GM08714 (cell line): ENCODE data around the gene NOL7.
A peak's percentile ranks its signal among the peaks of the same experiment; 100 is the strongest.

Source experiments
- H3K4me3 ChIP-seq: fragments of 200-500 bp; sonication (Bioruptor generic); 2 replicates; pipeline ENCODE4 v1.5.1; 2014; ENCODE audit warnings: mild to moderate bottlenecking, low read length, inconsistent platforms
- ZNF274 ChIP-seq: IDR thresholded peaks from 2 replicates; pipeline ENCODE4 v1.6.1; 2012; ENCODE audit warnings: mild to moderate bottlenecking, low read depth, low read length

NOL7 gene

DNA sequence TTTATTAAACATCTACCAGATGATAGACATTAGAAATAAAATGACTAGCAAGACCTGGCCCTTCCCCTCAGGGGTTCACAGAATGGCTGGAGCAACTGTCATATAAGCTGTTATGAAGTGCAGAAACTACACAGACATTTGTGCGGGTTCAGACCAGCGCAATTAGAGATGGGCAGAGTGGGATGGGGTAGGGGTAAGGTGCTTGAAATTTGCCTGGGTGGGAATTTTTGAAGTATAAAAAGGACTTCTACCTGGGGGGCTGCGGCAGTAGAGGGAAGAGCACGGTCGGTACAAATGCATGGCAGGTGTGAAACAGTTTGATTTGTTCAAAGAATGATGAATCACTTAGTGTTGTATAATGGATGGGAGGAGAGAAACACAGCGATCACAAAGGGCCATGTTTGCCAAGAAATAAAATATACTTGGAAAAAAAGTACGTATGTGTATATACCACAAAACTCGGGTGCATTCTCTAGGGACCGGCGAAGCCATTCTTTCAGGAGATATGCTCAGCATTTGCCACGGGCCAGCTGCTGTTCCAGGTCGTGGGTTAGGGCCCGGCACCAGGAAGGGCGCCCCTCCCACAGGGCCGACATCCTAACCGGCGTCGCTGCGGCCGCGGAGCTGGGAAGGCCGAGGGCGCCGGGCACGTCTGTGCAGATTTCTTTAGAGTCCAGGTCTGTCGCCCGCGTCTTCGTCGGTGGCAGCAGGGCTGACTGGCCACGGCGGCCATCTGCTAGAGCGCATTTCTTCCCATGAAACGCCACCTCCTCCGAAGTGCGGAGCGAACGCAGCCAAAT is 809 bp upstream of the NOL7 start:
- H3K4me3 ChIP-seq, result peak overlapping the region; percentile 93
- TF ChIP-seq ZNF274, result no peak

DNA sequence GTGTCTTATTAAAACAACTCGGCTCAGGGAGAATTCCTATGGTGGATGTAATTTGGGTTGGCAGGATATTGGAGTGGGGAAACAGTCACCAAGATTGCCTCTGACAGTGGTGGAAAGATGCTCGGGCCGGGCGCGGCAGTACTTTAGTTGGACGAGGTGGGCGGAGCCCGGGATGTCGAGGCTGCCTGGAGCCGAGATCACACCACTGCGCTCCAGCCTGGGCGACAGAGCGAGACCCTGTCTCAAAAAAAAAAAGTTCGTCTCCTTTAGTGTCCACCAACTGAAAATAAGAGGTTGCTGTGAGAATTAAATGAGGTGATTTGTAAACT is 621 bp downstream of the NOL7 start:
- TF ChIP-seq ZNF274, result no peak
- peak overlapping the region; percentile 93 for H3K4me3 ChIP-seq

DNA sequence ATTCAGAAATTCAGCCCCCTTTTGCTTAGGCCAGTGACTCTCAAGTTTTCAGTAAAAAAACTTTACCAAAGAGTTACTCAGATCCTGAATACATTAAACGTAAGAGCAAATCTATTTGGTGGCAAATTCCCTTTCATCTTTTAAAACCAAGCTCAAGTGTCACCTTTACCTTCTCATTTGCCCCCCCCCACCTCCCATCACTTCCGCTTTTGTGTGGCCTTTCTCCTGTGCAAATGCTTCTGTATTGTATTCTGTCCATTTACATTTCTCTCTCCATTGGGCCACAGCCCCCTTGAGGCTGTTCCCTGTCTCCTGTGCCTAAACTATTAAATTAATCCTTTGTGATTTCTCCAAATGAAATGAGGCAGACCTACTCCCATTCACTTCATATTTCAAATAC is 1.9 kb downstream of the NOL7 start:
- TF ChIP-seq ZNF274, result no peak
- no peak overlapping the region for H3K4me3 ChIP-seq

DNA sequence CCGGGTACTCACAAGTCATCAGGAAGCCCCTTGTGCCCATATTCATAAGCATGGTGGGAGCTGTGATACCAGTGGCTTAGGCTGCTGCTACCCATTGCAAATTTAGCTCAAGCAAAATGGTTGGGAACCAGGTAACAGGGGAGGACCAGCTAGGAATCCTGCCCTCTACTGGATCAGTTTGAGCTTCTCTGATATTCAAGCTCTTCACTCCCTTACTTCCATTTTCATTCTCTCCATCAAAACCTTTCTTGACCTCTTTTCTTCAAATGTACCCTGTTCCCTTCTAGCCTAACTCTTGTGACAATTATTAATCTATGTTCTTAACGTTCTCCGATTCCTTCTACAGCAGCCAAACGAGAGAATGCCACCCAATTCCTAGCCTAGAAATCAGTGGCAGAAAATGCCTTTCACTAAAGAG is 9.7 kb downstream of the NOL7 start:
- TF ChIP-seq ZNF274, result no peak
- H3K4me3 ChIP-seq, result no peak overlapping the region

DNA sequence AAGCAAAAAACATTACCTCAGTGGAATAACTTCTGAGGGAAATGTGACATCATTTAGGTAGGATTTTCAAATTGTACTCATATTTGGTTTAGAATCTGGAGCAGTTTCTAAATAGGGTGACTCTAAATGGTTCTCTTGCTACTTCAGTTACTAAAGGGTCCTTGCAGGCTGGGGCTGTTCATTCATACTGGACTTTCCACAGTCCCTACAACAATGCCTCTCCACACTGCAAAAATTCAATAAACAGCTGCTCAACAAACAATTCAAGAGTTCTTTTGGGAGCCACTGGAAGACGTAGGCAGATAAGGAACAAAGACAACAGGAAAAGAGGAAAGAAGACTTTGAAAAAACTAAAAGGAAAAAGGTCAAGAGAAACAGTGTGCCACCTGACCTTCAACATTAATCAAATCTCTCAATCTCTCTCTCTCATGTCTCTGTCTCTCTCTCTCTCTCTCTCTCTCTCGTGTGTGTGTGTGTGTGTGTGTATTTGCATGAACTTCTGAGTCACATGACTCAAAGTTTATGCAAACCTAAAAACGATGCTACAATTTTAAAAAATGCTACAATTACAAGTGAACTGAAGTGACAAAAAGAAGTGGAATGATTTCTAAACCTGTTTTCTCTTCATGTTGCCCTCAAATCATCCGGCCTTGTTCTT is 14.5 kb downstream of the NOL7 start:
- no peak overlapping the region for H3K4me3 ChIP-seq
- no peak for TF ChIP-seq ZNF274

DNA sequence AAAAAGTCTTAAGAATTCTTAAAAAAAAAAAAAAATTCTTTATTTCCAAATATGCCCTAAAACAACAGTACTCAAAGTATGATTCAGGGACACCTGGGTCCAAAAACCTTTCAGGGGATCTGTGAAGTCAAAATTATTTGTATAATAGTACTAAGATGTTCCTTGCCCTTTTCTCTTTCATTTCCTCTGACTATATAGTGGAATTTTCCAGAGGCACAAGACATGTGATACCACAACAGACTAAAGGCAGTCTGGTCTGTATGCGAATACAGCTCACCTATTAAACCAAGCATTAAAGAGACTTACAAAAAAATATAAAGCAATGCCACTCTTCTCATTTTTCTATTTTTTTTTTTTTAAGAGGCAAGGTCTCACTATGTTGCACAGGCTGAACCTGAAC is 15.4 kb downstream of the NOL7 start:
- no peak overlapping the region for H3K4me3 ChIP-seq
- no peak for TF ChIP-seq ZNF274

DNA sequence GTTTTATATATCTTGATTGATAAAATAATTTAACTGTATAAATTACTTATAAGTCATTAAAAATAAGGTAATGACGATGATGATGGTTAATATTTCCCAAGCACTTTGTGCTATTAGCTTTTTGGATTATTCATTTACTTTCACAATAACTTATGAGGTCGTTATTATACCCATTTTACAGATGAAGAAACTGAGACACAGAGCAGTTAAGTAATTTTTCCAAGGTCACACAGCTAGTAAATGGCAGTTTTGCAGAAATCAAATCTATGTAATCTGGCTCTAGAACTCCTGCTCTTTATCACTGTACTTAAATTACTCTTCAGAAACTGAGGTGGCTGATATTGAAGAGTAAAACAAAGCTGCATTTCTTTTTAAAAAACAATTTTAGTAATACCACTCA is 18.2 kb downstream of the NOL7 start:
- no peak for TF ChIP-seq ZNF274
- no peak overlapping the region for H3K4me3 ChIP-seq

DNA sequence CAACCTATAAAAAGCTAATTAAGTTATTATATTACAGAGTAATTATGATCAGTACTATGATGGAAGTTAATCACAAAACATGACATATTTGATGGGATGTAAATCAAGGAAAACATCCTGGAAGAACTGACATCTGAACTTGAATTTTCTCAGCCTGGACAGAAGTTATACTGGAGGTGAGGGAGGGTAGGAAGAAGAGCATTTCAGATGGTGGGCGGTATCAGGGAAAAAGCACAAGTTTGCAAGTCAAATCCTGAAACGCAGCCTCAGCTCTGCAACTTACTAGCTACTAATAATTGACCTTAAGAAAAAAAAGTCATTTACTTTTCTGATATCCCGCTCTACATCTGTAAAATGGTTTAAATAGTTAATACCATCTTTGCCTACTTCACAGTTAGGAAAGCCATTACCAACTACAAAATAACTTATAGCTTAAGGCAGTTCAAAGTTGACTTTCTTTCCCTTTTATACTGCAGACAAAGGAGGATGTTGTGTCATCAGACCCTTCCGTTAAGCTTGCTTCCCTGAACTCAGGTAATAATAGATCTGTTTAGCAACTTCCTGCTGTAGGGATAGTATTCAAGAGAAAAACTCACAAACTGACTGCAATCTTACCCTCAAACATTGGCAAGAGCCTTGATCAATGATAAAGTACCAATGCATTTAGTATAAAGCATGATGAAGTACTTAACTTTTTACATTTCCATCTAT is 21.0 kb downstream of the NOL7 start:
- H3K4me3 ChIP-seq, result no peak overlapping the region
- TF ChIP-seq ZNF274, result no peak

DNA sequence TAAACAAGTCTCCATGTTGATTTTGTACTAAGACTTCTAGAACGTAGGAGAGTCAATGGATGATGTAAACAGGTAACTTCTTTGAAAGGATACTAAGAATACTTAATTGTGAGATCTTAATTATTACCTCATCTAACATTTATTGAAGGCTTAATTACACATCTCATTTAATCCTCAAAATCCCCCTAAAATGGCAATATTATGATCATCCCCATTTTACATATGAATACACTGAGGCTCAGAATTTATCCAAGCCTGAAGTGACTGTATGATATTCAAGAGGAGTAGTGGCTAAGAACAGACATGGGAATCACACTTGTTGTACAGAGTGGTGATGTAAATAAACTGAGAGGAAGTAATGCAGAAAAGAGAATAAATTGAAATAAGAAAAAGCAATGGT is 22.9 kb downstream of the NOL7 start:
- H3K4me3 ChIP-seq, result no peak overlapping the region
- TF ChIP-seq ZNF274, result no peak

DNA sequence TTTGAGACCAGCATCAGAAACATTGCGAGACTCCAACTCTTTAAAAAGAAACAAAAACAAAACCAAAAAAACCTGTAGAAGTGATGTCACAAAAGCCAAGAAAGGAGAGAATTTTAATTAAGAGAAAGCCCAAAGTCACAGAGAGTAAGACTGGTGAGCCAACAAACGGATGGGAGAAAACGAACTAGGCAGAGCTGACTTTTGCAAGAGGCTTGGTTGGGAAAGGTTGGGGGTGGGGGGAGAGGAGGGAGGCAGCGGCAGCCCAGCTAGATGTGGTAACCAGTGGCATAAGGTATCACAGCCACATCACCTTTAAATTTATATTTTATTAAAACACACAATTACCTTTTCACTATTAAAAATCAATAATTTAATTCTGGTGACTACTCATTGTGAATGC is 23.5 kb downstream of the NOL7 start:
- no peak overlapping the region for H3K4me3 ChIP-seq

DNA sequence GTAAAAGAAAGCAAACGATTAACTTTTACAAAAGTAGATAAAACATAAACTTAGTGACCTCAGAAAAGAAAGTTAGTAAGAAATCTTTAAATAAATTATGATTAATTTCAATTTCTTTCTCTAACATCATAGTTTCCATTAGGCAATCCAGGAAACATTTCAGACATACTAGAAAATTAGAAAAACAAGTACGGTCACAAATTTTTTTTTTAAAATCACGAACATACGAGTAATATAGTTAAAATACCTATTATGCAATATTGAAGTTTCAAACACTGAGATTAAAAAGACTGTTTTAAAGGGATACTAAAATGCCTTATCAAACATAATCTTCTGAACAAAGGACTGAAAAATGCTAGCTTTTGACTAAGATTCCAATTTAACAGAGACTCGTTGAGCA is 26.2 kb downstream of the NOL7 start:
- no peak for TF ChIP-seq ZNF274
- H3K4me3 ChIP-seq, result no peak overlapping the region

More for the DNA sequence above, 23.5 kb downstream of the NOL7 start:
- no peak for TF ChIP-seq ZNF274

DNA sequence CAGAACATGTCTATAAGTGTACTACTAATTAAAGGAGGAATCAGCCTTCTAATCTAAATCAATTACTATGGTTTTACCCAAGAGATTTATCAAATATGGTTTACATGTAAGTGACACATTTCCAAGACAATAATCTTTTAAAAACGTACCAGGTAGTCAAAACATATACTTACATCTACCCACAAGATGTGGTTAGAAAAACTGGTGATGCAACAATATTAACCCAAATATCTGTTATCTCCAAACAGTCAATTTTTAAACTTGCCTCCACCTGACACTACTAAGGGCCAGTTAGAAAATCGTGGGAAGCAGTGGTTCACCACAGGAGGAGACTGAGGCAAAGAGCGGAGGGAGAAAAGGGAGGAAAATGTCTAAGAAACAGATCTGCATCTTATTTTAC is 28.0 kb downstream of the NOL7 start:
- TF ChIP-seq ZNF274, result no peak
- no peak overlapping the region for H3K4me3 ChIP-seq

DNA sequence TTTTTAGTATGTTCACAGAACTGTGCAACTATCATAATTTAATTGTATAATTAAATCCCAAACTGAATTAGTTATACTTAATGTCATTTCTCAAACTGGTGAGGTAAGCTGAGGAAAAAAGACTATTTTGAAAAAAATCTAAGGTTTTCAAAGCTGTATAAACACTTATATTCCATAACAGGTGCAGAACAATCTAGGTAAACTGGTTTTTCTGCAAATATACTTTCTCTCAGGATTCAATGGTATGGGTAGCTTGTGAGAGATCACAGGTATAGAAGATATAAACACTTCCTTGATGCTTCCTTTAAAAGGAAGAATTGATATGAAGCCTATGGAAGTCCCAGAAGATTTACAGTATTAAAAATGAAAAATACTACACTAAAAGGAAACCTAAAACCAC is 33.7 kb downstream of the NOL7 start:
- no peak for TF ChIP-seq ZNF274

DNA sequence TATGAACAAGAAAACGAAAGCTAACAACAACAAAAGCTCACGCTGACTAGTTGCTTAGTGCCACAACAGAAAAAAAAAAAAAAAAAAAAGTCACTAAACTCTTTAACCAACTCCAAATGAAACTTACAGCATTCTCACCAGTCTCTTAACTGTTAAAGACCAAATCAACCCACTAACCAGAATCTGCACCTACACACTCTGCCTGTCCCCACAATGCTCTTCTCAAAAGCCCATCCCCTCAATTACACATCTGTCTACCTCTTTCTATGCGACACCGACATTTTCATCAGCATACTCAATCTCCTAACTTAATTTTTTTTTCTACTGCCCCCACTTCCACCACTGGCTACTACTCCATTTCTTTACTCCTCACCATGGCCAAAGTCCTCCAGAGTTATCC is 34.3 kb downstream of the NOL7 start:
- no peak for TF ChIP-seq ZNF274
- no peak overlapping the region for H3K4me3 ChIP-seq

More for the DNA sequence above, 33.7 kb downstream of the NOL7 start:
- H3K4me3 ChIP-seq, result no peak overlapping the region

DNA sequence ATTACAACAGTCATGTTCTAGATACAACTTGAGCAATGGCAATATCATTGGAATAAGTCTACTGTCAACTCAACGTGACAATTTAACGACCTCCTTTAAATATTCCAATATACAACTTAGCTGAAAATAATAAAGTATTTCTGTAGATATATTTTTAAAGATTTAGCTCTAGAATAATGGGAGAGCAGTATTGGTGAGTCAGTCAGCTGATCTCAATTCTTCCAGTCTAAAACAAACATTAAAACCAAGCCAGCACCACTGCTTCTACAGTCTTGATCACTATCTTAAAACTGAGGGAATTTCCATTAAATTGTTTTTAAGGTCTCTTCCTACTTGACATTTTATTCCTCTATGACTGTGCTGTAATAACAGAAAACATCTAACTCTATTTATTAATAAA is 38.2 kb downstream of the NOL7 start:
- no peak overlapping the region for H3K4me3 ChIP-seq

More for the DNA sequence above, 38.2 kb downstream of the NOL7 start:
- no peak for TF ChIP-seq ZNF274
